CD8-positive, alpha-beta memory T cell (primary cell): Measurements from ENCODE around the gene ZFR2. TPM values are rescaled to one million over a fixed set of nuclear protein-coding genes. Genes with fewer than 3 reads are reported as not detected.
A peak's percentile ranks its signal among the peaks of the same experiment; 100 is the strongest.
"Not testable (repeated sequence)": the region's sequence is repeated elsewhere in the genome, so short reads cannot be mapped to it uniquely, and the experiment has no call there.

Experiments used
- CTCF ChIA-PET: fragments of 350-600 bp; sonication (Branson Sonifier 250); formaldehyde crosslinking; loops from one replicate; lab custom pipeline; 2021; ENCODE audit warnings: antibody characterized with exemption; lab: Charles Lee
- POLR2A ChIA-PET: fragments of 350-600 bp; sonication (Branson Sonifier 250); formaldehyde crosslinking; loops from one replicate; lab custom pipeline; 2021; ENCODE audit warnings: antibody characterized with exemption; lab: Charles Lee
- DNase-seq, 5 donors: peaks; one replicate each; pipeline versions ENCODE4 v3.0.0 to v3.0.0-alpha.2; 2020 to 2022; ENCODE audit warnings: mixed read lengths in 1 of 5
- H3K27ac ChIP-seq: one replicate; pipeline ENCODE4 v1.7.0; 2013; ENCODE audit warnings: low read depth, mild to moderate bottlenecking, low read length, moderate library complexity
- H3K27me3 ChIP-seq: 2 replicates; pipeline ENCODE4 v1.7.0; 2013; ENCODE audit warnings: low read length, mild to moderate bottlenecking; ENCODE audit not compliant: insufficient read depth, poor library complexity, severe bottlenecking
- H3K36me3 ChIP-seq: 2 replicates; pipeline ENCODE4 v1.7.0; 2013; ENCODE audit warnings: mild to moderate bottlenecking, low read length, moderate library complexity; ENCODE audit not compliant: insufficient read depth
- H3K4me1 ChIP-seq: 2 replicates; pipeline ENCODE4 v1.7.0; 2013; ENCODE audit warnings: mild to moderate bottlenecking, low read length, moderate library complexity; ENCODE audit not compliant: insufficient read depth
- H3K4me3 ChIP-seq: 2 replicates; pipeline ENCODE4 v1.7.0; 2013; ENCODE audit warnings: mild to moderate bottlenecking, low read length
- H3K9me3 ChIP-seq: 2 replicates; pipeline ENCODE4 v1.7.0; 2013; ENCODE audit warnings: mild to moderate bottlenecking, low read length
- H3K27ac Mint-ChIP-seq, 8 donors: one replicate each; pipeline ENCODE4 v1.8.0; 2020 to 2021; ENCODE audit warnings: mixed read lengths in 8 of 8, mild to moderate bottlenecking in 6 of 8, inconsistent platforms in 3 of 8, moderate library complexity in 3 of 8
- H3K27me3 Mint-ChIP-seq, 2 donors: one replicate each; pipeline ENCODE4 v1.8.0; 2020 to 2021; ENCODE audit warnings: mixed read lengths in 2 of 2, mild to moderate bottlenecking in 1 of 2, moderate library complexity in 1 of 2
- H3K36me3 Mint-ChIP-seq, 3 donors: one replicate each; pipeline ENCODE4 v1.8.0; 2020 to 2021; ENCODE audit warnings: mixed read lengths in 3 of 3, inconsistent platforms in 1 of 3, mild to moderate bottlenecking in 1 of 3
- H3K4me1 Mint-ChIP-seq, 3 donors: one replicate each; pipeline ENCODE4 v1.8.0; 2020 to 2021; ENCODE audit warnings: mixed read lengths in 3 of 3, inconsistent platforms in 1 of 3, mild to moderate bottlenecking in 1 of 3
- H3K4me3 Mint-ChIP-seq, 7 donors: one replicate each; pipeline ENCODE4 v1.8.0; 2020 to 2021; ENCODE audit warnings: mixed read lengths in 7 of 7, mild to moderate bottlenecking in 6 of 7, moderate library complexity in 4 of 7, inconsistent platforms in 2 of 7
- H3K9me3 Mint-ChIP-seq, 5 donors: one replicate each; pipeline ENCODE4 v1.8.0; 2020 to 2022; ENCODE audit warnings: mixed read lengths in 5 of 5, mild to moderate bottlenecking in 3 of 5, moderate library complexity in 2 of 5, inconsistent platforms in 1 of 5
- polyA plus RNA-seq: library from polyadenylated mRNA; unstranded; fragments of 300-500 nt; fragmentation: Illumina TruSeq; gene quantifications from one replicate; pipeline ENCODE4 v1.2.3, GENCODE V29; 2021
- total RNA-seq, 2 experiments: library from RNA; stranded (reverse); gene quantifications; one replicate each; pipeline ENCODE4 v1.2.3, GENCODE V29; 2021

The ZFR2 gene
- total and polyA plus RNA-seq, 3 experiments from 2014 or later: 0.57 to 4.8 (median 0.71) TPM

DNA sequence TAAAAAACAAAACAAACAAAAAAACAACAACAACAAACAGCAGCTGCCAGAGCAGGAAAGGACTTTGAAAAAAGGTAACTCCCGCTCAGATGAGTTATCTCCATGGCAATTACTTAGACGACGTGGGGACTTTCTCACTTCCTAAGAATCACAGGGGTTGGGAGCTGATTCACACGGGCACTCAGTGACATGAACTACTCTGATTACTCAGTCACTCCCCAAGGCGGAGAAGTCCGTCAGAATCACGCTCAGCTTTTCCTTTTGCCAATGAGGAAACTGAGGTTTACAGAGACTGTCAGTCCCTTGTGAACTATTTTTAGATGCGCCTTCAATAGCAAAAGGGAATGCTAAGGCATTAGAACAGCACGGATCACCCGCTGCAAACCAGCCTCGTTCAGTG, 50.4 kb downstream of the ZFR2 start:
- Histone ChIP-seq H3K9me3 (no peaks in the 10 kb centered on the region), H3K4me3 (no peak overlapping the region), H3K27me3 (no peaks in the 10 kb centered on the region), H3K36me3 (no peaks in the 10 kb centered on the region), H3K27ac (no peak overlapping the region), H3K4me1 (peaks cover 30% of the 10 kb centered on the region)
- no peak overlapping the region for H3K4me3 Mint-ChIP-seq
- H3K27ac Mint-ChIP-seq: peak overlapping the region in 1 of 8 donors; percentile 50
- no peak for DNase-seq
- CTCF ChIA-PET: interaction anchor here (0.9 to 2.0 kb wide), 6 partner anchors 10 to 56 kb away, joined by 3 to 7 read pairs (median 4); partner anchors contain the start of genes MATK and MRPL54
- POLR2A ChIA-PET: interaction anchor here (1.0 kb wide), 1 partner anchor 56 kb away, joined by 3 read pairs; the partner anchor contains the start of gene MRPL54
- no peaks in the 10 kb centered on the region for H3K27me3 Mint-ChIP-seq
- no peaks in the 10 kb centered on the region for H3K36me3 Mint-ChIP-seq
- no peaks in the 10 kb centered on the region for H3K9me3 Mint-ChIP-seq
- H3K4me1 Mint-ChIP-seq: peaks cover 27 to 39% (median 28%) of the 10 kb centered on the region in 3 donors

DNA sequence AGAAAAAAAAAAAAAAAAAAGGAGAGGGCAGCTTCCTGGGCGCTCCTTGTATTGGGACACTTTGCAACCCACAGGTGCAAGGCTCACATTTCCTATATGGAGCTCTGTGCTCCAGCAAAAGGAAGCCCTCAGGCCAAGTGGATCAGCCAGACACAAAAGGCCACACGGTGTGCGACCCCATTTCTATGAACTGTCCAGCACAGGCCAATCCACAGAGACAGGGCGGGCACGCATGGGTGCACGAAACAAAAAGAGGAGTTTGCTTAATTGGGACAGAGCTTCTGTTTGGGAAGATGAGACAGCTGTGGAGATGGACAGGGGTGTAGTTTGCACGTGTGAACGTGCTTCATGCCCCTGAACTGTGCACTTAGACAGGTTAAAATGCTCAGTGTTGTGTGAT, 51.1 kb downstream of the ZFR2 start:
- DNase-seq: no peak
- no peaks in the 10 kb centered on the region for H3K9me3 ChIP-seq
- no peak overlapping the region for H3K4me3 ChIP-seq
- peaks cover 33 to 46% (median 35%) of the 10 kb centered on the region in 3 donors for H3K4me1 Mint-ChIP-seq
- no peak overlapping the region for H3K27ac ChIP-seq
- H3K27ac Mint-ChIP-seq: no peak overlapping the region
- no peaks in the 10 kb centered on the region for H3K27me3 ChIP-seq
- ChIA-PET POLR2A (interaction anchor here (1.0 kb wide), 1 partner anchor 56 kb away, joined by 3 read pairs; the partner anchor contains the start of gene MRPL54), CTCF (interaction anchor here (0.9 to 2.1 kb wide), 5 partner anchors 10 to 55 kb away, joined by 3 to 6 read pairs (median 4); partner anchors contain the start of genes MATK and MRPL54)
- H3K4me3 Mint-ChIP-seq: no peak overlapping the region
- H3K36me3 Mint-ChIP-seq: no peaks in the 10 kb centered on the region
- H3K27me3 Mint-ChIP-seq: no peaks in the 10 kb centered on the region
- no peaks in the 10 kb centered on the region for H3K9me3 Mint-ChIP-seq
- H3K36me3 ChIP-seq: no peaks in the 10 kb centered on the region
- H3K4me1 ChIP-seq: peaks cover 37% of the 10 kb centered on the region

DNA sequence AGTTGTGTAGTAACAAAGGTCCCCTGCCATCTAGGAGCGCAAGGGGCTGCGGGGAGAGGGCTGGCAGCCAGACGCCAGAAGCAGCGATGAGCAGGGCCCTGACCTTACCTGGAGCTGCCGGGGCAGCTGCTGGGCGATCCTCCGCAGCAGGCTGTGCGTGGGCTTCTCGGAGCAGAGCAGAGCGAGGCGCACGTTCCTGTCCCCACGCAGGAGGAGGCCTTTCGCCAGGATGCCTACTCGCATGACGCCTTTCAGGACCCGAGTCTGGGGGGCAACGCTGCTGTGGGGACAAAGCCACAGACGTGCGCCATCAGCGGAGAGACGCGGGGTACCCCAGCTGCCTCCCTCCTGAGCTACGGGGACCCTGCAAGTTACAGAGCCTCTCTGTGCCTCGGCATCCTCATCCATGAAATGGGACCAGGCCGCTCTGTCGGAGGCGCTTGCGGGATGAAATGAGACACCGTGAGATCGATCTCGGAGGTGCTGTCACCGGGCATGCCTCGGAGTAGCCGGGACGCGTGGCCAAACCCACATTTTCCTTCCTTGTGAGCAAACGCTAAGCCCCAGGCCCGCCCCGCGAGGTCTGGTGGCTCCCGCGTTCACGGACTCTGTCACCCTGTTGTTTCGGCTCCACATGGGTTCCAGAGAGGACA, 52.1 kb downstream of the ZFR2 start:
- Mint-ChIP-seq H3K27me3 (no peaks in the 10 kb centered on the region), H3K36me3 (no peaks in the 10 kb centered on the region), H3K27ac (no peak overlapping the region), H3K4me1 (peaks cover 36 to 48% (median 37%) of the 10 kb centered on the region in 3 donors), H3K9me3 (no peaks in the 10 kb centered on the region), H3K4me3 (no peak overlapping the region)
- Histone ChIP-seq H3K4me3 (no peak overlapping the region), H3K27ac (no peak overlapping the region), H3K27me3 (no peaks in the 10 kb centered on the region), H3K36me3 (no peaks in the 10 kb centered on the region), H3K4me1 (peaks cover 47% of the 10 kb centered on the region), H3K9me3 (no peaks in the 10 kb centered on the region)
- no peak for DNase-seq
- POLR2A ChIA-PET: no interaction called here
- CTCF ChIA-PET: interaction anchor here (1.3 to 2.1 kb wide), 3 partner anchors 50 to 55 kb away, joined by 3 to 6 read pairs (median 4); partner anchors contain the start of genes APBA3 and MRPL54

DNA sequence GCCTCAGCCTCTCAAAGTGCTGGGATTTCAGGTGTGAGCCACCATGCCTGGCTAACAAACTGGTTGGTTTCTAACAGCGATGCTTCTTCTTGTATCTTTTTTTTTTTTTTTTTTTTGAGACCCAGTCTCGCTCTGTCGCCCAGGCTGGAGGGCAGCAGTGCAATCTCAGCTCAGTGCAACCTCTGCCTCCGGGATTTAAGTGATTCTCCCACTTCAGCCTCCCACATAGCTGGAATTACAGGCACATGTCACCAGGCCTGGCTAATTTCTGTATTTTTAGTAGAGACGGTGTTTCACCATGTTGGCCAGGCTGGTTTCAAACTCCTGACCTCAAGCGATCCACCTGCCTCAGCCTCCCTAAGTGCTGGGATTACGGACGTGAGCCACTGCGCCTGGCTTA, 52.7 kb downstream of the ZFR2 start:
- H3K36me3 Mint-ChIP-seq, H3K4me3 Mint-ChIP-seq, H3K4me3 ChIP-seq, H3K27me3 Mint-ChIP-seq, H3K27me3 ChIP-seq, H3K9me3 ChIP-seq, DNase-seq, H3K27ac ChIP-seq, POLR2A ChIA-PET, H3K36me3 ChIP-seq, H3K9me3 Mint-ChIP-seq: not testable (repeated sequence)
- H3K4me1 ChIP-seq: peaks cover 48% of the 10 kb centered on the region
- CTCF ChIA-PET: interaction anchor here (0.7 to 2.1 kb wide), 4 partner anchors 23 to 152 kb away, joined by 3 to 6 read pairs (median 3); partner anchors contain the start of genes APBA3 and MRPL54
- Mint-ChIP-seq H3K4me1 (peaks cover 35 to 47% (median 36%) of the 10 kb centered on the region in 3 donors), H3K27ac (peak overlapping the region in 1 of 8 donors; percentile 36)

DNA sequence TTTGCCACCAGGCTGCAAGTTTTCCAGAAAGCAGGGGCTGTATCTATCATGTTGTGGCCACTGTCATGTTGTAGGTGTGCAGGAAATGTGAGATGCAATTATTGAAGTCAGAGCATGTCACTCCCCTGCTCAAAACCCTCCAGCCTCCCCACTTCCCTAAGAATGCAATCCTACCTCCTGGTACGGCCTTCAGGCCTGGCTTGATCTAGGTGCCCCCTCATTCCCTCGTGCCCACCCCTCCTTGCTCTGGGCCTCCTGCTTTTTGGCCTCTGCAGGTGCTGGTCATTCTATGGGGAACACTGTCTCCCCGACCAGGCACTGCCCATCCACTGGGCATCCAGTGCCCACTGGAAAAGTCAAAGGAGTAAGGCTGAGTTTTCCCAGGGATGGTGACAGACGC, 54.2 kb downstream of the ZFR2 start:
- peak overlapping the region; percentile 88 to 98 (median 96) for H3K27ac Mint-ChIP-seq
- H3K27ac ChIP-seq: no peak overlapping the region
- H3K4me1 Mint-ChIP-seq: peaks cover 35 to 47% (median 37%) of the 10 kb centered on the region in 3 donors
- POLR2A ChIA-PET: no interaction called here
- no peaks in the 10 kb centered on the region for H3K27me3 Mint-ChIP-seq
- CTCF ChIA-PET: interaction anchor here (0.9 to 1.6 kb wide), 2 partner anchors 31 to 52 kb away, joined by 3 to 4 read pairs; partner anchors contain the start of gene MRPL54
- H3K4me3 ChIP-seq: no peak overlapping the region
- peak overlapping the region in 6 of 7 donors; percentile 44 to 80 (median 70) for H3K4me3 Mint-ChIP-seq
- H3K36me3 Mint-ChIP-seq: no peaks in the 10 kb centered on the region
- no peaks in the 10 kb centered on the region for H3K9me3 Mint-ChIP-seq
- H3K4me1 ChIP-seq: peaks cover 48% of the 10 kb centered on the region
- H3K27me3 ChIP-seq: no peaks in the 10 kb centered on the region
- no peak for DNase-seq
- H3K9me3 ChIP-seq: no peaks in the 10 kb centered on the region
- H3K36me3 ChIP-seq: no peaks in the 10 kb centered on the region

DNA sequence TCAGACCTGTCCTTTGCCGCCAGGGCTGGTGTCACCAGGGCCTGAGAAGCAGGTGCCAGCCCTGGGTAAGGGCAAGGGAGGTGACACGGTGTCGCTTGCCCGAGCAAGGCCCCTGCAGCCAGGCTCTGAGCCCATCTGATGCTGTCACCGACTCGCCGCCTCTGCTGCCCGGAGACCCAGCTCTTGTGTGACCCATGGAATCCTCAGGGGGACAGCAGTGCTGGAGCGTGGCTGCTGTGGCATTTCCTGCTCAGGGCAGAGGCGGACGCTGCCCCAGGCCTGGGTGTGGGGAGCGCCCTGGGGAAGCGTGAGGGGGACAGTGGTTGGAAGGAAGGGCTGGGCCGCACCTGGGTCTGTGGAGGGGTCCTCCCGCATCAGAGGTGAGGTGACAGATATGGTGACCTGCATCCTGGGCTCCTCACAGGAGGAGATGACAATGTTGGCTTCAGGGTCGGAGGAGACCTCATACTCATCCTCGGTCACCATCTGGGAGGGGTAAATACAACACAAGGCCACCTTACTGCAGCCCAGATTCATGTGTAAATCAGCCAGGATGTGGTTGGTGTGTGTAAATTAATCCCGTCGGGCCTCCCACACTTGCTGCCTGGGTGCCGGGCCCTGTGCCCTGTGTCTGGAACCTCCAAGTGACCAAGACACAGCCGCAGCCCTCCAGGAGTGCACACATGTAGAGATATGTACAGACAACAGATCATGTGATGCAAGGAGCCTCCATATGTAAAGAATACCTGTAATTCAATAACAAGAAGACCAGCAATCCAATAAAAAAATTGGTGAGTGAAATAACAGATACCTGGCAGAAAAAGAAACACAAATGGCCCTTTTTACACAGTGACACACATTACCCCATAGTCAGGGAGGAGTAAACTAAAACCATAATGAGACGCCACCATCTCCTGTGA, 55.1 kb downstream of the ZFR2 start:
- Histone ChIP-seq H3K4me1 (peaks cover 46% of the 10 kb centered on the region), H3K27me3 (no peaks in the 10 kb centered on the region), H3K4me3 (peak overlapping the region; percentile 38), H3K9me3 (no peaks in the 10 kb centered on the region), H3K36me3 (no peaks in the 10 kb centered on the region), H3K27ac (no peak overlapping the region)
- DNase-seq: peak in 1 of 5 donors; percentile 28
- peak overlapping the region; percentile 44 to 80 (median 76) for H3K4me3 Mint-ChIP-seq
- POLR2A ChIA-PET: interaction anchor here (1.0 to 3.0 kb wide), 3 partner anchors 9 to 52 kb away, joined by 4 to 29 read pairs (median 5); partner anchors contain the start of genes APBA3, MATK and MRPL54
- H3K36me3 Mint-ChIP-seq: no peaks in the 10 kb centered on the region
- H3K27ac Mint-ChIP-seq: peak overlapping the region; percentile 88 to 98 (median 96)
- H3K4me1 Mint-ChIP-seq: peaks cover 35 to 54% (median 37%) of the 10 kb centered on the region in 3 donors
- no peaks in the 10 kb centered on the region for H3K9me3 Mint-ChIP-seq
- CTCF ChIA-PET: interaction anchor here (1.6 to 3.7 kb wide), 3 partner anchors 9 to 51 kb away, joined by 4 to 16 read pairs (median 13); partner anchors contain the start of gene MRPL54
- no peaks in the 10 kb centered on the region for H3K27me3 Mint-ChIP-seq

DNA sequence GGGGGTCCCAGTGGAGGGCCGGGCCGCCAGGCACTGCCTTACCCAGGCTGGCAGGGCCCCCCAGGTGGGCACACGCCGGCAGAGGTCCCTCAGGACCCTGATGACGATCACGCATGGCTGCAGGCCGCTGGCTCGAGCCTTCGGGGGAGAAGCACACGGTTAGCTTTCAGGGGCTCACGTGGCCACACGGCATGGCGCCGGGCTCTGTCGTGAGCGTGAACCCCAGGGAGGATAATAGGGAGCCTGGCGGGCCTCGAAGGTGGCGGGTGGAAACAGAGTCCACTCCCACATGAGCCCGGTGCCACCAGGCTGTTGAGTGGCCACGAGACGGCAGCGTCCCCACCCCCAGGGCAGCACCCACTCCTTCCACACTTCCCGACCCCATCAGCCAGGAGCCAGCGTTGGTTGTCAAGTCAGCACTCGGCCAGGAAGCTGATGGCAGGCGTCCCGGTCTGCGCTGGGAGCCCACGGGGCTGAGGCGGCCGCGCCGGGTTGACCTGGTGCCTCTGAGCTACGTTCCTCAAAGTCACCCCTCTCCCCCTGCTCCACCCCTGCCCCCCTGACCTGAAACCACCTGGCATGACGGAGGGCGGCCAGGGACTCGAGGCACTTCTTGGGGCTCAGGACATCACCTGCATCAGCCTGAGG, 58.0 kb downstream of the ZFR2 start:
- Mint-ChIP-seq H3K4me1 (peaks cover 43 to 67% (median 50%) of the 10 kb centered on the region in 3 donors), H3K27me3 (no peaks in the 10 kb centered on the region), H3K9me3 (no peaks in the 10 kb centered on the region), H3K27ac (peak overlapping the region in 2 of 8 donors; percentile 43 to 70), H3K4me3 (peak overlapping the region in 1 of 7 donors; percentile 51), H3K36me3 (no peaks in the 10 kb centered on the region)
- H3K4me1 ChIP-seq: peaks cover 39% of the 10 kb centered on the region
- ChIA-PET POLR2A (interaction anchor here (2.2 to 3.0 kb wide), 2 partner anchors 13 to 49 kb away, joined by 10 to 29 read pairs; partner anchors contain the start of genes APBA3 and MRPL54), CTCF (interaction anchor here (1.0 to 3.7 kb wide), 2 partner anchors 11 to 12 kb away, joined by 3 to 16 read pairs; no protein-coding TSS in a partner anchor)
- H3K27me3 ChIP-seq: no peaks in the 10 kb centered on the region
- H3K27ac ChIP-seq: no peak overlapping the region
- H3K4me3 ChIP-seq: no peak overlapping the region
- no peaks in the 10 kb centered on the region for H3K9me3 ChIP-seq
- DNase-seq: no peak
- no peaks in the 10 kb centered on the region for H3K36me3 ChIP-seq
